DOHH2 (cell line): Measurements from ENCODE around the gene HELB.

Experiments
- H3F3A ChIP-seq: fragments of 200-600 bp; sonication (generic), shearing (Covaris generic); 2 replicates; pipeline ENCODE4 v1.6.0; 2016; ENCODE audit warnings: antibody characterized with exemption, mild to moderate bottlenecking; ENCODE audit not compliant: control insufficient read depth, insufficient read depth
- H3K27ac ChIP-seq: fragments of 200-600 bp; sonication (generic); 2 replicates; pipeline ENCODE4 v1.5.1; 2014; ENCODE audit warnings: low read depth, mild to moderate bottlenecking, low read length, moderate library complexity
- H3K27me3 ChIP-seq: fragments of 200-600 bp; sonication (generic); 2 replicates; pipeline ENCODE4 v1.6.1; 2014; ENCODE audit warnings: mild to moderate bottlenecking, low read length, mixed read lengths; ENCODE audit not compliant: control insufficient read depth
- H3K36me3 ChIP-seq: fragments of 200-600 bp; sonication (generic); 2 replicates; pipeline ENCODE4 v1.6.1; 2014; ENCODE audit warnings: mild to moderate bottlenecking, low read length, moderate library complexity, mixed read lengths; ENCODE audit not compliant: control insufficient read depth
- H3K4me1 ChIP-seq: fragments of 200-600 bp; sonication (generic); 2 replicates; pipeline ENCODE4 v1.6.1; 2014; ENCODE audit warnings: mild to moderate bottlenecking, low read length, mixed read lengths; ENCODE audit not compliant: control insufficient read depth
- H3K4me2 ChIP-seq: fragments of 200-600 bp; sonication (generic); 2 replicates; pipeline ENCODE4 v1.6.0; 2014; ENCODE audit warnings: mild to moderate bottlenecking, low read length, moderate library complexity
- H3K4me3 ChIP-seq: fragments of 200-600 bp; sonication (generic); 2 replicates; pipeline ENCODE4 v1.5.1; 2014; ENCODE audit warnings: mild to moderate bottlenecking, low read length, mixed read lengths
- H3K79me2 ChIP-seq: fragments of 200-600 bp; sonication (generic); 2 replicates; pipeline ENCODE4 v1.6.1; 2014; ENCODE audit warnings: mild to moderate bottlenecking, low read length, mixed read lengths; ENCODE audit not compliant: control insufficient read depth
- H3K9me2 ChIP-seq: fragments of 200-600 bp; sonication (generic); replicated peaks from 2 replicates; pipeline ENCODE4 v1.6.1; 2014; ENCODE audit warnings: mild to moderate bottlenecking, low read length, mixed read lengths; ENCODE audit not compliant: control insufficient read depth
- H3K9me3 ChIP-seq: fragments of 200-600 bp; sonication (generic); 2 replicates; pipeline ENCODE4 v1.6.1; 2014; ENCODE audit warnings: antibody characterized with exemption, low read length, mixed read lengths; ENCODE audit not compliant: control insufficient read depth, insufficient read depth
- H4K20me1 ChIP-seq: fragments of 200-600 bp; sonication (generic); 2 replicates; pipeline ENCODE4 v1.6.0; 2014; ENCODE audit warnings: low read depth, mild to moderate bottlenecking, antibody characterized with exemption, low read length, moderate library complexity; ENCODE audit not compliant: control insufficient read depth, insufficient read depth
- CTCF ChIP-seq: fragments of 200-600 bp; sonication (generic); IDR thresholded peaks from one replicate; pipeline ENCODE4 v1.5.1; 2014; ENCODE audit warnings: antibody characterized with exemption, mild to moderate bottlenecking, low read depth, low read length; ENCODE audit not compliant: poor library complexity, severe bottlenecking
- EZH2phosphoT487 ChIP-seq: fragments of 200-600 bp; sonication (generic); IDR thresholded peaks from 2 replicates; pipeline ENCODE4 v1.6.1; 2017; ENCODE audit warnings: borderline replicate concordance, mild to moderate bottlenecking, antibody characterized with exemption, low read length, moderate library complexity, mixed read lengths

The HELB gene

GRCh38 chr12:66367015-66367667 is 64.8 kb downstream of the HELB start:
- Histone ChIP-seq H3K36me3 (no peaks in the 10 kb centered on the region), H4K20me1 (no peaks in the 10 kb centered on the region), H3K9me3 (no peaks in the 10 kb centered on the region), H3K4me3 (no peak overlapping the region), H3K27me3 (no peaks in the 10 kb centered on the region), H3K79me2 (no peaks in the 10 kb centered on the region), H3F3A (no peaks in the 10 kb centered on the region), H3K9me2 (no peaks in the 10 kb centered on the region), H3K4me2 (no peak overlapping the region), H3K4me1 (no peaks in the 10 kb centered on the region), H3K27ac (no peak overlapping the region)
- TF ChIP-seq EZH2phosphoT487 = no peak
- TF ChIP-seq CTCF = no peak

- no peaks in the 10 kb centered on the region for H3K4me1 ChIP-seq
- TF ChIP-seq EZH2phosphoT487 (no peak), CTCF (no peak)
- no peaks in the 10 kb centered on the region for H3K79me2 ChIP-seq
- H4K20me1 ChIP-seq = no peaks in the 10 kb centered on the region
- H3K9me2 ChIP-seq = no peaks in the 10 kb centered on the region
- H3K4me3 ChIP-seq = no peak overlapping the region
- no peaks in the 10 kb centered on the region for H3K9me3 ChIP-seq
- no peaks in the 10 kb centered on the region for H3K36me3 ChIP-seq
- H3K27ac ChIP-seq = no peak overlapping the region
- H3K27me3 ChIP-seq = no peaks in the 10 kb centered on the region
- H3K4me2 ChIP-seq = no peak overlapping the region
- H3F3A ChIP-seq = no peaks in the 10 kb centered on the region
These were observed 69.7 kb downstream of the HELB start for GRCh38 chr12:66371982-66372381.

GRCh38 chr12:66375560-66375959 is 73.3 kb downstream of the HELB start:
- Histone ChIP-seq H3K79me2 (no peaks in the 10 kb centered on the region), H3K36me3 (no peaks in the 10 kb centered on the region), H4K20me1 (no peaks in the 10 kb centered on the region), H3K27ac (no peak overlapping the region), H3F3A (no peaks in the 10 kb centered on the region), H3K9me2 (no peaks in the 10 kb centered on the region), H3K4me3 (no peak overlapping the region), H3K4me1 (no peaks in the 10 kb centered on the region), H3K9me3 (no peaks in the 10 kb centered on the region), H3K27me3 (no peaks in the 10 kb centered on the region), H3K4me2 (no peak overlapping the region)
- TF ChIP-seq CTCF (no peak), EZH2phosphoT487 (no peak)
